ENCODE results near the gene POLDIP2.

GRCh38 chr17:28364665-28365363, 7.5 kb upstream of the POLDIP2 start, which contains the start of gene SEBOX:
- TF ChIP-seq POLR2A (IDR thresholded peaks at IDR 0.05) (no peak), CTCF (IDR thresholded peaks at IDR 0.05) (no peak)

Measured in vagina (tissue), 2 donors.